Measurements from ENCODE around the gene RASL12. TPM values are rescaled to one million over a fixed set of nuclear protein-coding genes. Genes with fewer than 3 reads are reported as not detected.

RASL12 gene
- total RNA-seq, 1 donor = 0.36 TPM

DNA sequence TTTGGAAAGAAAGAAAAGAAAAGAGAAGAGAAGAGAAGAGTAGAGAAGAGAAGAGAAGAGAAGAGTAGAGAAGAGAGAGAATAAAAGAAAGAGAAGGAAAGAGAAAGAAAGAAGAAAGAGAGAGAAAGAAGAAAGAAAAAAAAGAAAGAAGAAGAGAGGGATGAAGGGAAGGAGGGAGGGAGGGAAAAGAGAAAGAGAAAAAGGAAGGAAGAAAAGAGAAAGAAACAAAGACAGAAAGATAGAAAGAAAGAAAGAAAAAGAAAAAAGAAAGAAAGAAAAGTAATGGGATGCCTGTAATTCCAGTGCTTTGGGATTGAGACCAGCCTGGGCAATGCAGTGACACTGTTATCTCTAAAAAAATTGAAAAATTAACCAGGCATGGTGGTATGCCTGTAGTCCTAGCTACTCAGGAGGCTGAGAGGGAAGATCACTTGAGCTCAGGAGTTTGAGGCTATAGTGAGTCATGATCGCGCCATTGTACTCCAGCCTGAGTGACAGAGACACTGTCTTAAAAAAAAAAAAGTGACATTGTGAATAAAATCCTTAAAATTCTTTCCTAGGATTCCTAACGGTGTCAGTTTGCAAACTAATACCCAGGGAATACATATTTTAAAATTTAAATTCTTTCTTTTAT is 1.7 kb downstream of the RASL12 start:
- no peaks in the 10 kb centered on the region for H3K9me3 ChIP-seq (ENCODE audit: low read depth, low read length)
- H3K4me1 ChIP-seq (ENCODE audit: insufficient read depth, low read length) = peaks cover 15% of the 10 kb centered on the region
- no peak overlapping the region for H2AFZ ChIP-seq (ENCODE audit: low read length)
- peaks cover 51% of the 10 kb centered on the region for H3K27me3 ChIP-seq (ENCODE audit: insufficient read depth, low read length)
- DNase-seq (ENCODE audit: insufficient read length, low spot score, missing footprints) = no peak
- H3K79me2 ChIP-seq (ENCODE audit: insufficient read depth, low read length) = no peaks in the 10 kb centered on the region
- no peak overlapping the region for H3K27ac ChIP-seq (ENCODE audit: low read depth, low read length)
- TF ChIP-seq, protein P1, sequence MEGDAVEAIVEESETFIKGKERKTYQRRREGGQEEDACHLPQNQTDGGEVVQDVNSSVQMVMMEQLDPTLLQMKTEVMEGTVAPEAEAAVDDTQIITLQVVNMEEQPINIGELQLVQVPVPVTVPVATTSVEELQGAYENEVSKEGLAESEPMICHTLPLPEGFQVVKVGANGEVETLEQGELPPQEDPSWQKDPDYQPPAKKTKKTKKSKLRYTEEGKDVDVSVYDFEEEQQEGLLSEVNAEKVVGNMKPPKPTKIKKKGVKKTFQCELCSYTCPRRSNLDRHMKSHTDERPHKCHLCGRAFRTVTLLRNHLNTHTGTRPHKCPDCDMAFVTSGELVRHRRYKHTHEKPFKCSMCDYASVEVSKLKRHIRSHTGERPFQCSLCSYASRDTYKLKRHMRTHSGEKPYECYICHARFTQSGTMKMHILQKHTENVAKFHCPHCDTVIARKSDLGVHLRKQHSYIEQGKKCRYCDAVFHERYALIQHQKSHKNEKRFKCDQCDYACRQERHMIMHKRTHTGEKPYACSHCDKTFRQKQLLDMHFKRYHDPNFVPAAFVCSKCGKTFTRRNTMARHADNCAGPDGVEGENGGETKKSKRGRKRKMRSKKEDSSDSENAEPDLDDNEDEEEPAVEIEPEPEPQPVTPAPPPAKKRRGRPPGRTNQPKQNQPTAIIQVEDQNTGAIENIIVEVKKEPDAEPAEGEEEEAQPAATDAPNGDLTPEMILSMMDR (IDR thresholded peaks at IDR 0.05; ENCODE audit: extremely low read depth, low read depth, low read length) = no peak
- no peak overlapping the region for H3K4me2 ChIP-seq (ENCODE audit: insufficient read depth, low read length)
- H3K36me3 ChIP-seq (ENCODE audit: insufficient read depth, low read length) = no peaks in the 10 kb centered on the region
- H4K20me1 ChIP-seq (ENCODE audit: insufficient read depth, low read length) = no peaks in the 10 kb centered on the region
- no peak overlapping the region for H3K4me3 ChIP-seq (ENCODE audit: insufficient read depth, low read length)

DNA sequence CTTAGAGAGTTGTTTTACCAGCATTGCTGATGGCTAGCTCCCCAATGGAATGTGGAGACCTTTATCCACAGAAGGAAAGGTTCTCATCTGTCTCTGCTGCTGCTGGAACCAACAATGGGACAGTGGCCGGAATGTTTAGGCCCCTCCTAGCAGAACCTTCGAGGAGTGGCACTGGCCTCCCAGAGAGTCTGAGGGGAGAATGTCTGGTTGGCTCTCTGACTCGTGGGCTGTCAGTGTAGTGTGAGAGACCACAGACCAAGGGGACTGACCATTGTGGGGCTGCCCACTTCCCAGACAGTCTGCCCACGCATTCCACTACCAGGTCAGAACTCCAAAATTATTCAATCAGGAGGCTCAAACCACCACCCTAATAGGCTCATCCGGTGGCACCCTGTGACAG is 5.1 kb downstream of the RASL12 start:
- no peaks in the 10 kb centered on the region for H4K20me1 ChIP-seq (ENCODE audit: insufficient read depth, low read length)
- H3K79me2 ChIP-seq (ENCODE audit: insufficient read depth, low read length) = no peaks in the 10 kb centered on the region
- TF ChIP-seq, protein P1 (IDR thresholded peaks at IDR 0.05; ENCODE audit: extremely low read depth, low read depth, low read length) = no peak
- no peak overlapping the region for H3K4me3 ChIP-seq (ENCODE audit: insufficient read depth, low read length)
- no peaks in the 10 kb centered on the region for H3K4me1 ChIP-seq (ENCODE audit: insufficient read depth, low read length)
- H3K4me2 ChIP-seq (ENCODE audit: insufficient read depth, low read length) = no peak overlapping the region
- H3K27ac ChIP-seq (ENCODE audit: low read depth, low read length) = no peak overlapping the region
- no peaks in the 10 kb centered on the region for H3K36me3 ChIP-seq (ENCODE audit: insufficient read depth, low read length)
- no peaks in the 10 kb centered on the region for H3K9me3 ChIP-seq (ENCODE audit: low read depth, low read length)
- peaks cover 52% of the 10 kb centered on the region for H3K27me3 ChIP-seq (ENCODE audit: insufficient read depth, low read length)
- DNase-seq (ENCODE audit: insufficient read length, low spot score, missing footprints) = no peak
- no peak overlapping the region for H2AFZ ChIP-seq (ENCODE audit: low read length)

DNA sequence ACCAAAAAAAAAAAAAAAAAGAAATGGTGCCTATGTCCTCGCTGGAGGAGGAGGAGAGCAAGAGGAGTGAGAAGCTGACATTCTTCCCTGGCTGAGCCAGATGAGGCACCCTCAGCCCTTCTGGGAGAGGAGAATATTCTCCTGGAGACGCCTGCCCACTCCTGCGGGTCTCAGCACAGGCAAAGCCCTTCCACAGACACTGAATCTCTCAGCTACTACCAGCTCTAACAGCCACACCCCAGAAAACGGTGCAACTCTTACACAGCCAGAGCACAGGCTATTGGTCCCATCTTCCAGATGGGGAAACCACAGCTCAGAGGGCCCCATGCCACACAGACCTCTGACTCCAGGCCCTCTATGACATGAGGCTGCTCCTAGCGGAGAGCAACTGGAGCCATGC is 5.7 kb downstream of the RASL12 start:
- Histone ChIP-seq H3K27me3 (ENCODE audit: insufficient read depth, low read length) (peaks cover 45% of the 10 kb centered on the region), H4K20me1 (ENCODE audit: insufficient read depth, low read length) (no peaks in the 10 kb centered on the region), H3K79me2 (ENCODE audit: insufficient read depth, low read length) (no peaks in the 10 kb centered on the region), H3K4me3 (ENCODE audit: insufficient read depth, low read length) (no peak overlapping the region), H3K4me2 (ENCODE audit: insufficient read depth, low read length) (no peak overlapping the region), H3K27ac (ENCODE audit: low read depth, low read length) (no peak overlapping the region), H3K9me3 (ENCODE audit: low read depth, low read length) (no peaks in the 10 kb centered on the region), H2AFZ (ENCODE audit: low read length) (no peak overlapping the region), H3K36me3 (ENCODE audit: insufficient read depth, low read length) (no peaks in the 10 kb centered on the region), H3K4me1 (ENCODE audit: insufficient read depth, low read length) (no peaks in the 10 kb centered on the region)
- TF ChIP-seq, protein P1 (IDR thresholded peaks at IDR 0.05; ENCODE audit: extremely low read depth, low read depth, low read length) = no peak
- no peak for DNase-seq (ENCODE audit: insufficient read length, low spot score, missing footprints)

DNA sequence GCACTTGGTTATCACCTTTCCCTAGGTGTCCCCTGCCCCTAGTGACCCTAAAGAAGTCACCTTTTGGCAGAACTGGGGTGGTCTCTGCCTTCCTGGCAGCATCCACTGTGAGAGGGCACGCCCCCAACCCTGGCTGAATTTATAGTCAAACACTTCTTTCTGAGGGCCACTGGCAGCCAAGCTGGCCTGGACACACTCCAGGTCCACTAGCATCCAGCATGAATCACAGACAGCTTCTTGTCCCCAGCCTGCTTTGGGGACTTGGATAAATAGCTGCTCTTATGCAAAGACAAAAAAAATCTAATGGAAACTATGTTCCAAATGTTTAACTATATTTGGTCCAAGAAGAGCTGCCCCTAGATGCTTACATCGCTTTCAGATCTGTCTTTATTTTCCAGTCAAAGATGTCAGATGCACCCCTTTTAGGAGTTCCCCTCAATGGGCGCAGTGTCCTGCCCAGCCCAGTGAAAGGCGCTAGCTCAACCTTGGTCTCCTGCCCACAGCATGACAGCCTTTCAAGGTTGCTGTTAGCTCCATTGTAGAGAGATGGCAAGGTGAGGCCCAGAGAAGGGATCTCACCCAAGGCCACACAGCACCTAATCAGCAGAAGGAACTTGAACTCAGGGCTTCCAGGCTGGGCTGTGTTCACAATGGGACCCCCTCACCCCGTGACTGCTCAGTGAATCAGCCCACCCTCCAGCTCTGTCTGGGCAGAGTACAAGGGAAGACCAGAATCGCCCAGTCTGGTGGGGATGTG is 7.0 kb downstream of the RASL12 start:
- H3K36me3 ChIP-seq (ENCODE audit: insufficient read depth, low read length) = no peaks in the 10 kb centered on the region
- no peak overlapping the region for H3K4me2 ChIP-seq (ENCODE audit: insufficient read depth, low read length)
- H2AFZ ChIP-seq (ENCODE audit: low read length) = no peak overlapping the region
- no peaks in the 10 kb centered on the region for H3K79me2 ChIP-seq (ENCODE audit: insufficient read depth, low read length)
- H3K27me3 ChIP-seq (ENCODE audit: insufficient read depth, low read length) = peaks cover 33% of the 10 kb centered on the region
- DNase-seq (ENCODE audit: insufficient read length, low spot score, missing footprints) = no peak
- H3K4me3 ChIP-seq (ENCODE audit: insufficient read depth, low read length) = no peak overlapping the region
- H3K4me1 ChIP-seq (ENCODE audit: insufficient read depth, low read length) = no peaks in the 10 kb centered on the region
- no peak overlapping the region for H3K27ac ChIP-seq (ENCODE audit: low read depth, low read length)
- H3K9me3 ChIP-seq (ENCODE audit: low read depth, low read length) = no peaks in the 10 kb centered on the region
- TF ChIP-seq, protein P1 (IDR thresholded peaks at IDR 0.05; ENCODE audit: extremely low read depth, low read depth, low read length) = no peak
- H4K20me1 ChIP-seq (ENCODE audit: insufficient read depth, low read length) = no peaks in the 10 kb centered on the region
